Caco-2 (cell line): ENCODE results near the gene PTPN23. TPM values are rescaled to one million over a fixed set of nuclear protein-coding genes. Genes with fewer than 3 reads are reported as not detected.

Experiments
- BruUV-seq: library from RNA; stranded (reverse); fragments of 400-500 nt; replicated peaks from 2 replicates; lab custom pipeline; 2021; lab: Mats Ljungman, UMichigan
- CTCF ChIA-PET: fragments of 300-600 bp; sonication (Branson Sonifier 250); formaldehyde crosslinking; loops from one replicate; lab custom pipeline; 2022; ENCODE audit warnings: antibody characterized with exemption; lab: Charles Lee
- POLR2A ChIA-PET: fragments of 300-600 bp; sonication (Branson Sonifier 250); formaldehyde crosslinking; loops from one replicate; lab custom pipeline; 2022; ENCODE audit warnings: antibody characterized with exemption; lab: Charles Lee
- DNase-seq, 2 experiments: peaks; one replicate each; pipeline versions ENCODE4 v3.0.0 to v3.0.0-alpha.2; 2020 to 2022
- H3K27me3 ChIP-seq: replicated peaks from 2 replicates; pipeline ENCODE4 v1.6.0; 2011; ENCODE audit warnings: low read length; ENCODE audit not compliant: control insufficient read depth, insufficient read depth
- H3K36me3 ChIP-seq: 2 replicates; pipeline ENCODE4 v1.5.1; 2011; ENCODE audit warnings: low read length; ENCODE audit not compliant: control insufficient read depth, insufficient read depth
- H3K4me1 ChIP-seq: fragments of 250-450 bp; sonication (Bioruptor Pico); 2 replicates; pipeline ENCODE4 v1.5.1; 2020; ENCODE audit warnings: mild to moderate bottlenecking
- H3K4me3 ChIP-seq: 2 replicates; pipeline ENCODE4 v1.5.1; 2011; ENCODE audit warnings: low read depth, mild to moderate bottlenecking, control low read depth, low read length
- H3K9me3 ChIP-seq: fragments of 250-450 bp; sonication (Bioruptor Pico); 2 replicates; pipeline ENCODE4 v1.5.1; 2020; ENCODE audit warnings: mild to moderate bottlenecking, moderate library complexity
- H3K27ac Mint-ChIP-seq: one replicate; pipeline ENCODE4 v1.8.0; 2022; ENCODE audit warnings: mixed read lengths; ENCODE audit not compliant: unreplicated experiment
- H3K27me3 Mint-ChIP-seq: one replicate; pipeline ENCODE4 v1.8.0; 2022; ENCODE audit warnings: mixed read lengths; ENCODE audit not compliant: insufficient read depth, unreplicated experiment
- H3K36me3 Mint-ChIP-seq: one replicate; pipeline ENCODE4 v1.8.0; 2022; ENCODE audit warnings: mild to moderate bottlenecking, mixed read lengths; ENCODE audit not compliant: insufficient read depth, unreplicated experiment
- H3K4me1 Mint-ChIP-seq: one replicate; pipeline ENCODE4 v1.8.0; 2022; ENCODE audit warnings: low read depth, mixed read lengths; ENCODE audit not compliant: unreplicated experiment
- H3K4me3 Mint-ChIP-seq: one replicate; pipeline ENCODE4 v1.8.0; 2022; ENCODE audit warnings: mild to moderate bottlenecking, moderate library complexity, mixed read lengths; ENCODE audit not compliant: unreplicated experiment
- H3K9me3 Mint-ChIP-seq: one replicate; pipeline ENCODE4 v1.8.0; 2022; ENCODE audit warnings: mixed read lengths; ENCODE audit not compliant: unreplicated experiment
- CTCF ChIP-seq, 2 experiments: fragments of 200-600 bp in 1 of 2; IDR thresholded peaks; 1 replicate in 1 of 2; 2 replicates in 1 of 2; pipeline versions ENCODE4 v1.5.1 to v1.8.0; 2011 to 2022; ENCODE audit warnings: antibody characterized with exemption in 1 of 2, control low read depth in 1 of 2, inconsistent platforms in 1 of 2, low read depth in 1 of 2, low read length in 1 of 2, mild to moderate bottlenecking in 1 of 2, moderate library complexity in 1 of 2; ENCODE audit not compliant: insufficient read depth in 1 of 2, severe bottlenecking in 1 of 2, unreplicated experiment in 1 of 2
- intact Hi-C: fragments of 100-400 bp; cut with micrococcal nuclease; formaldehyde crosslinking; loops from one replicate; pipeline ENCODE4 v1.10.0; 2022; ENCODE audit not compliant: unreplicated experiment
- total RNA-seq: library from RNA; stranded (reverse); gene quantifications from 2 replicates; pipeline ENCODE4 v1.2.3, GENCODE V29; 2022

The PTPN23 gene
- total RNA-seq, 1 experiment from 2014 or later, result 49.6 TPM

GRCh38 chr3:47337656-47338055, 43.2 kb upstream of the PTPN23 start:
- no TSS peak for BruUV-seq
- H3K4me1 ChIP-seq, result peaks cover 6% of the 10 kb centered on the region; the same call in 1 of the 2 replicates
- intact Hi-C loops, result no loop called here
- no peaks in the 10 kb centered on the region for H3K27me3 ChIP-seq
- H3K36me3 Mint-ChIP-seq, result peaks cover 30% of the 10 kb centered on the region
- POLR2A ChIA-PET, result no interaction called here
- CTCF ChIA-PET, result interaction anchor here (1.2 kb wide), 1 partner anchor 14 kb away, joined by 3 read pairs; no protein-coding TSS in a partner anchor
- H3K9me3 Mint-ChIP-seq, result no peaks in the 10 kb centered on the region
- no peak for TF ChIP-seq CTCF (IDR thresholded peaks at IDR 0.05; ENCODE audit: insufficient read depth in 1 of 2, low read depth in 1 of 2, low read length in 1 of 2, severe bottlenecking in 1 of 2, unreplicated experiment in 1 of 2)
- no peak overlapping the region for H3K4me3 ChIP-seq
- peaks cover 2% of the 10 kb centered on the region for H3K36me3 ChIP-seq
- peaks cover 9% of the 10 kb centered on the region for H3K4me1 Mint-ChIP-seq
- no peak overlapping the region for H3K27ac Mint-ChIP-seq
- DNase-seq, result no peak
- no peak overlapping the region for H3K4me3 Mint-ChIP-seq
- no peaks in the 10 kb centered on the region for H3K27me3 Mint-ChIP-seq
- no peaks in the 10 kb centered on the region for H3K9me3 ChIP-seq

DNA sequence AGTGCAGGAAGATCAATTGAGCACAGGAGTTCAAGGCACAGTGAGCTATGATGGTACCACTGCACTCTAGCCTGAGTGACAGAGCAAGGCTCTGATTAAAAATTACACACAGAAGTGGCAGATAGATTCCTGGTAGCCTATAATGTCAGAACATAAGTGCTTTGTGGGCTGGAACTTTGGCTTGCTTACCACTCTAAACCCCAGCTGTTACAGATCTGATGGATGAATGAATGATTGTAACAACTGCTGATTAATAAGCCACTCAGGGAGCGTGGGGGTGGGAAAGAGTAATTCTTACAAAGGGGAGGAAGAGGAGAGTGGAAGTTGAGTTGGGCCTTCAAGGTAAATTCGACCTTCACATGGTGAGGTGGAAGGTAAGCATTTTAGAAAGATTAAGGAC, 40.9 kb upstream of the PTPN23 start:
- intact Hi-C loops, result no loop called here
- no peak overlapping the region for H3K4me3 Mint-ChIP-seq
- peaks cover 13% of the 10 kb centered on the region; the same call in 1 of the 2 replicates for H3K4me1 ChIP-seq
- H3K27ac Mint-ChIP-seq, result no peak overlapping the region
- H3K4me3 ChIP-seq, result no peak overlapping the region
- TF ChIP-seq CTCF (IDR thresholded peaks at IDR 0.05; ENCODE audit: insufficient read depth in 1 of 2, low read depth in 1 of 2, low read length in 1 of 2, severe bottlenecking in 1 of 2, unreplicated experiment in 1 of 2), result no peak
- no peaks in the 10 kb centered on the region for H3K9me3 ChIP-seq
- no peaks in the 10 kb centered on the region for H3K9me3 Mint-ChIP-seq
- no peaks in the 10 kb centered on the region for H3K27me3 Mint-ChIP-seq
- H3K4me1 Mint-ChIP-seq, result peaks cover 12% of the 10 kb centered on the region
- no TSS peak for BruUV-seq
- H3K36me3 Mint-ChIP-seq, result peaks cover 16% of the 10 kb centered on the region
- peaks cover 2% of the 10 kb centered on the region; the same call in 1 of the 2 replicates for H3K36me3 ChIP-seq
- no peaks in the 10 kb centered on the region for H3K27me3 ChIP-seq
- CTCF ChIA-PET, result interaction anchor here (0.7 kb wide), 1 partner anchor 81 kb away, joined by 3 read pairs; no protein-coding TSS in a partner anchor
- POLR2A ChIA-PET, result no interaction called here
- DNase-seq, result no peak

GRCh38 chr3:47340866-47341265, 40.0 kb upstream of the PTPN23 start:
- Histone ChIP-seq H3K36me3 (peaks cover 2% of the 10 kb centered on the region; the same call in 1 of the 2 replicates), H3K4me1 (peaks cover 13% of the 10 kb centered on the region; the same call in 1 of the 2 replicates), H3K27me3 (no peaks in the 10 kb centered on the region), H3K9me3 (no peaks in the 10 kb centered on the region), H3K4me3 (no peak overlapping the region)
- Mint-ChIP-seq H3K9me3 (no peaks in the 10 kb centered on the region), H3K27me3 (no peaks in the 10 kb centered on the region), H3K27ac (no peak overlapping the region), H3K36me3 (peaks cover 22% of the 10 kb centered on the region), H3K4me1 (peaks cover 12% of the 10 kb centered on the region), H3K4me3 (no peak overlapping the region)
- no TSS peak for BruUV-seq
- no peak for TF ChIP-seq CTCF (IDR thresholded peaks at IDR 0.05; ENCODE audit: insufficient read depth in 1 of 2, low read depth in 1 of 2, low read length in 1 of 2, severe bottlenecking in 1 of 2, unreplicated experiment in 1 of 2)
- POLR2A ChIA-PET, result no interaction called here
- intact Hi-C loops, result no loop called here
- CTCF ChIA-PET, result no interaction called here
- no peak for DNase-seq
